ENCODE measurements around the gene AHI1.

The AHI1 gene

GRCh38 chr6:135451617-135452190, 45.8 kb downstream of the AHI1 start:
- peak; percentile 38 for DNase-seq (ENCODE audit: low spot score)

GRCh38 chr6:135449246-135449645, 48.3 kb downstream of the AHI1 start:
- DNase-seq (ENCODE audit: low spot score), result no peak

- no peak for DNase-seq (ENCODE audit: low spot score)
Observed at GRCh38 chr6:135440087-135440792, 57.3 kb downstream of the AHI1 start.

- DNase-seq (ENCODE audit: low spot score), result no peak
Observed at GRCh38 chr6:135439549-135439948, 58.0 kb downstream of the AHI1 start.

GRCh38 chr6:135438907-135439535, 58.5 kb downstream of the AHI1 start:
- peak; percentile 7 for DNase-seq (ENCODE audit: low spot score)

DNA sequence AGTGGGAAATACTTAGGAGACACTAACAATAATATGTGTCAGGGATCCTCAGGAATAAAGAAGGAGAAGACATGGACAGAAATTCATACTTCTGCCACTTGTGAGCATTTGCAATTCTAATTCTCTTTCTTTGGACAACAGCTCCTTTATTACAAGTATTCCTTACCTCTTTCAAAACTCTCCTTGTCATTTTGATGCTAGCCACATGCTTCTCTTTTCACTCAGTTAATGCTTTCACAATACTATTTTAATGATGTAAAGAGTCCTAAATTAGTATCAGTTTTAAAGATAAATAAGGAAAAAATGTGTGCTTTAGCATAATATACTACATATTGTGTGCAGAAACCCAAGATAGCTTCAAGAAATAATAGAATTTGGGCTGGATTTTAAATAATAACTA, 62.5 kb downstream of the AHI1 start:
- DNase-seq (ENCODE audit: low spot score), result no peak

- no peak for DNase-seq (ENCODE audit: low spot score)
Observed at GRCh38 chr6:135434095-135434494, 63.4 kb downstream of the AHI1 start.

GRCh38 chr6:135428078-135428477, 69.5 kb downstream of the AHI1 start:
- no peak for DNase-seq (ENCODE audit: low spot score)

- no peak for DNase-seq (ENCODE audit: low spot score)
Observed at GRCh38 chr6:135426833-135427232, 70.7 kb downstream of the AHI1 start.

DNA sequence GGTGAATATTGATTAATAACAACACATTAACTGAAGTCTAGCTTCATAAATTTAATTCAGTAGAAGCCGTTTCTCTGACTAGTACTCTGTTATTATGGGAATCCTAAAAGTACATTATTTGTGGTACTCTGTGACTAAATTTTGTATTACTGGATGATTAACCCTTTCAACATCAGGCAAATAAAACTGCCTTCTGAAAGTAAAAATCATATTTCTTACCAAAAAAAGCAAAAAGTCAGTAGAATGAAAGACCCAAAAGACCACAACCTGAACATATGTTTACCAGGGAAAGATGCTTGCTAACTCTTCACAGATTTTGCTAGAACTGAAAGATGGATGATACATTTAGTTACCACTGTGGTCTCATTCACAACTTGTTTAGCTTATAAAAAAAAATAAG, 73.2 kb downstream of the AHI1 start:
- DNase-seq (ENCODE audit: low spot score), result no peak

- DNase-seq (ENCODE audit: low spot score), result peak; percentile 62
Observed at GRCh38 chr6:135423649-135424128, 73.9 kb downstream of the AHI1 start.

DNA sequence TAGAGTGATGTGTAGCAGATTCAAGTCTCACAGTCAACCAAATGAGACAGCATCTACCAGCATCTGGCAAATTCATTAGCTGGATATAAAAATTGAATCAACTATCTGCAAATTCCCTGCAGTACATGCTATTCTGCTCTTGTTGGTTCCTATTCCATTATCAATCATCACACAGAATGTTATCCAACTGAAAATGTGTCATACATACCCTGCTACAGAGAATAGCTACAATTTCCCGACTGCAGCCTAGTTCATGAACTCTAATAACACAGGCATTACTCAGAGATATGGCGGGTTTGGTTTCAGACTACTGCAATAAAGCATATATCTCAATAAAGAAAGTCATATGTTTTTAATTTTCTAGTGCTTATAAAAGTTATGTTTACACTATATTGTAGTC, 78.4 kb downstream of the AHI1 start:
- DNase-seq (ENCODE audit: low spot score), result no peak

- DNase-seq (ENCODE audit: low spot score), result no peak
Observed at GRCh38 chr6:135418040-135418760, 79.3 kb downstream of the AHI1 start.

DNA sequence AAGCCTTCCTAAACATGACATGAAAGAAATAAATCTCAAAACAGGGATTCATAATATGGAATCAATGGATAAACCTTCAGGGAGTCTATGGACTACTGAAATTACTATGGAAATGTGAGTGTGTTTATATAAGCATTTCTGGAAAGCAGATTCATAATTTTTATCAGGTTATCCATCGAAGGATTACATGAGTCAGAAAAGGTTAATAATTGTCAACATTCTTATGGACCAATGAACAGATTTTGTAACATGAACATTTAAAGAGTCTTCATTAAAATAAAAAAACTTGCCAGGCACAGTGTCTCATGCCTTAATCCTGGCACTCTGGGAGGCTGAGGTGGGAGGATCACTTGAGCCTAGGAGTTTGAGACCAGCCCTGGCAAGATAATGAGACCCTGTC, 84.8 kb downstream of the AHI1 start:
- DNase-seq (ENCODE audit: low spot score), result peak; percentile 33

DNA sequence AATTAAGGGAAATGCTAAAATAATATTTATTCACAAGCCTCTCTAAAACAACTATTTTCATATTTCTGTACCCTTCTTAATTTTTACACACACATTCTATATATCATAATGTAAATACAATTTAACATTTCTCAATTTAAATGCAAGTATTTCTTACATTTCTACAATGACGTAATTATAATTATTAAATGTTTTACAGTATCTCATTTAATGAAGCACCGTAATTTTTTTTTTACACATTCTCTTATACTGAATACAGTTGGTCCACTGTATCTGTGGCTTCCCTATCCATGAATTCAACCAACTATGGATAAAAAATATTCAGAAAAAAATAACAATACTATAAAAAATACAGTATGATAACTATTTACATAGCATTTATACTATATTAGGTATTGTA, 85.7 kb downstream of the AHI1 start:
- DNase-seq (ENCODE audit: low spot score), result no peak

- DNase-seq (ENCODE audit: low spot score), result no peak
Observed at GRCh38 chr6:135411339-135411738, 86.2 kb downstream of the AHI1 start.

DNA sequence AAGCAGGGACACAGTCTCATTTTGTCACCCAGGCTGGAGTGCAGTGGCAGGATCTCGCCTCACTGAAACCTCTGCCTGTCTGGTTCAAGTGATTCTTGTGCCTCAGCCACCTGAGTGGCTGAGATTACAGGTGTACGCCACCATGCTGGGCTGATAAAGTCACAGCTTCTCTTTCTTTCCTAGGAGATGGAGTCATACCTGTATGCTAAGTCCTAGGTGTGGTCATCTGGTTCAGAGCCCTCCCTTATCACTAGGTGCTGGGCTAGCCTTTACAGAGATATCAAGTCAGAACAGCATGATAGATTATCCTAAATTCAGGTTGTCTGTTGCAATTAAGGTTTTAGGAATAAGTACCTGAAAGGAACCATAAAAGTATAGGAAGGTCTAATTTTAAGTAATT, 86.7 kb downstream of the AHI1 start:
- DNase-seq (ENCODE audit: low spot score), result no peak

- DNase-seq (ENCODE audit: low spot score), result no peak
Observed at GRCh38 chr6:135403584-135403983, 94.0 kb downstream of the AHI1 start.

DNA sequence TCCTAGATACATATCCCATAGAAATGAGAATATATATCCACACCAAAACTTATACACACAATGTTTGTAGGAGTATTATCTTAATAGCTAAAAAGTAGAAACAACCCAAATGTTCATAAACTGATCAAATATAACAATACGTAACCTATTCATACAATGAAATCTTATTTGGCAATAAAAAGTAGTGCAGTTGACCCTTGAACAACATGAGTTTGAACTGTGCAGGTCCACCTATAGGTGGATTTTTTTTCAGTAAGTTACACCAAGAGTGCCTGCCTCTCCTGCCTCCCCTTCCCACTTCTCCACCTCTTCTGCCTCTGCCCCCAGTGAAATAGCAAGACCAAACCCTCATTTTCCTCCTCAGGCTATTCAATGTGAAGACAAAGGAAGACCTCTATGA, 95.2 kb downstream of the AHI1 start:
- no peak for DNase-seq (ENCODE audit: low spot score)

GRCh38 chr6:135397172-135397952, 100.2 kb downstream of the AHI1 start:
- no peak for DNase-seq (ENCODE audit: low spot score)

DNA sequence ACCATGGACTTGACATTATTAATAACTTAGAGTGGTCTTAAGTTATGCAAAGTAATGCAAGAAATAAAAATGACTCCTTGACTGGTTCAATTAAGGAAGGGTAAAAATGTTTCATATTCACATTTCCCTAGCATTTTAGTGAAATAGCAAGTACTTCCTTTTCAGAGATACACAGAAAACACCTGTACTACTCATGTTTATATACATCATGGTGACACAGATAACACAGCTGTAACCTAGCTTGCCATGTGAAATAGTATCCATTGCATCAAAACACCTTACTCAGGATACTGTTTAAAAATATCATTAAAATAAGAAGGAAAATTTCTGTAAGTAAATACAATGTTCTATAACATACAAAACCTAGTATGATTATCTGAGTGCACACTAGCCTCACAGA, 102.4 kb downstream of the AHI1 start:
- no peak for DNase-seq (ENCODE audit: low spot score)

DNA sequence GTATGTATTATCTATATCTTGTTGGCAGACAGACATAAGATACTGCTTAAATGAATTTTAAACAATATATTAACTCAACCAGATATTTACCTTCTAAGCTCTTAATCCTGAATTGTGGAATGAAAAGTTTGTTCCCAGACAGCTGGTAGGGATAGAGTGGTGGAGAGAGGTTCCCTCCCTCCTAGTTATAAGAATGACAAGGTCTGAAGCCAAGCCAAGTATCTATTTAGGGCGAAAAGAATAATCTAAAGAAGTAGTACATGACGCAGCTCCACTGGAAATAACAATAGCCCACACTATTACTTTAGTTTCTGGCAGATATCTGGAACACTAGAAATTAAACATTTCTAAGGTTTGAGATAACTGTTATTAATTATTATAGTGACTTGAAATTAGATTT, 104.3 kb downstream of the AHI1 start:
- DNase-seq (ENCODE audit: low spot score), result no peak
